Neuronal stem cell (in vitro differentiated cells): ENCODE results near the gene DPH1.

ENCODE experiments used
- DNase-seq: peaks from one replicate; pipeline ENCODE4 v3.0.0-alpha.2; 2013; ENCODE audit warnings: low spot score
- H2AFZ ChIP-seq: one replicate; pipeline ENCODE4 v1.6.1; 2013; ENCODE audit warnings: mild to moderate bottlenecking, low read length, inconsistent platforms
- H2AK5ac ChIP-seq: 2 replicates; pipeline ENCODE4 v1.6.1; 2013; ENCODE audit warnings: low read depth, mild to moderate bottlenecking, inconsistent platforms, low read length, moderate library complexity, mixed read lengths
- H2BK120ac ChIP-seq: 2 replicates; pipeline ENCODE4 v1.6.1; 2013; ENCODE audit warnings: low read depth, mild to moderate bottlenecking, inconsistent platforms, low read length, moderate library complexity, mixed read lengths
- H2BK12ac ChIP-seq: one replicate; pipeline ENCODE4 v1.6.1; 2013; ENCODE audit warnings: low read length, inconsistent platforms
- H2BK15ac ChIP-seq: 2 replicates; pipeline ENCODE4 v1.6.1; 2013; ENCODE audit warnings: mild to moderate bottlenecking, low read length, inconsistent platforms, mixed read lengths
- H2BK5ac ChIP-seq: one replicate; pipeline ENCODE4 v1.6.1; 2013; ENCODE audit warnings: inconsistent platforms, mild to moderate bottlenecking, low read length, moderate library complexity
- H3K14ac ChIP-seq: one replicate; pipeline ENCODE4 v1.6.1; 2013; ENCODE audit warnings: low read length, inconsistent platforms
- H3K18ac ChIP-seq: 2 replicates; pipeline ENCODE4 v1.6.1; 2013; ENCODE audit warnings: low read length, inconsistent platforms
- H3K23ac ChIP-seq: 2 replicates; pipeline ENCODE4 v1.6.1; 2013; ENCODE audit warnings: low read depth, mild to moderate bottlenecking, mixed read lengths, low read length, inconsistent platforms; ENCODE audit not compliant: poor library complexity
- H3K27ac ChIP-seq: replicated peaks from 3 replicates; pipeline ENCODE4 v1.5.1; 2013; ENCODE audit warnings: low read length, inconsistent platforms
- H3K27me3 ChIP-seq, 3 experiments: 2 replicates each; pipeline ENCODE4 v1.6.1; 2013; ENCODE audit warnings: low read length in 3 of 3, mild to moderate bottlenecking in 2 of 3, inconsistent platforms in 1 of 3, low read depth in 1 of 3, mixed read lengths in 1 of 3, moderate library complexity in 1 of 3; ENCODE audit not compliant: control insufficient read depth in 3 of 3, insufficient read depth in 3 of 3
- H3K36me3 ChIP-seq, 2 donors: replicated peaks in 1 of 2; 2 replicates each; pipeline ENCODE4 v1.6.1; 2013; ENCODE audit warnings: low read length in 2 of 2; ENCODE audit not compliant: control insufficient read depth in 2 of 2, insufficient read depth in 2 of 2
- H3K4ac ChIP-seq: 2 replicates; pipeline ENCODE4 v1.6.1; 2013; ENCODE audit warnings: inconsistent platforms, mild to moderate bottlenecking, low read length, moderate library complexity
- H3K4me1 ChIP-seq, 2 donors: 1 replicate in 1 of 2; 2 replicates in 1 of 2; pipeline ENCODE4 v1.6.1; 2013; ENCODE audit warnings: low read length in 2 of 2, low read depth in 1 of 2; ENCODE audit not compliant: control insufficient read depth in 2 of 2, insufficient read depth in 1 of 2
- H3K4me2 ChIP-seq: one replicate; pipeline ENCODE4 v1.6.1; 2013; ENCODE audit warnings: mild to moderate bottlenecking, low read length, inconsistent platforms; ENCODE audit not compliant: insufficient read depth, poor library complexity, severe bottlenecking
- H3K4me3 ChIP-seq, 2 donors: 2 replicates each; pipeline ENCODE4 v1.5.1; 2013; ENCODE audit warnings: low read length in 2 of 2, mild to moderate bottlenecking in 2 of 2, inconsistent platforms in 1 of 2, moderate library complexity in 1 of 2
- H3K79me1 ChIP-seq: one replicate; pipeline ENCODE4 v1.6.1; 2013; ENCODE audit warnings: low read depth, mild to moderate bottlenecking, inconsistent platforms, low read length, moderate library complexity
- H3K9ac ChIP-seq: one replicate; pipeline ENCODE4 v1.6.1; 2013; ENCODE audit warnings: mild to moderate bottlenecking, low read depth, low read length, inconsistent platforms; ENCODE audit not compliant: poor library complexity
- H3K9me3 ChIP-seq, 2 donors: replicated peaks in 1 of 2; 2 replicates each; pipeline versions ENCODE3 to v1.6.1; 2013; ENCODE audit warnings: low read length in 2 of 2, mild to moderate bottlenecking in 2 of 2, inconsistent platforms in 1 of 2, low read depth in 1 of 2, mixed read lengths in 1 of 2, moderate library complexity in 1 of 2; ENCODE audit not compliant: control insufficient read depth in 2 of 2, insufficient read depth in 1 of 2
- H4K8ac ChIP-seq: one replicate; pipeline ENCODE4 v1.6.1; 2013; ENCODE audit warnings: low read depth, mild to moderate bottlenecking, inconsistent platforms, low read length, moderate library complexity
- H4K91ac ChIP-seq: one replicate; pipeline ENCODE4 v1.6.1; 2013; ENCODE audit warnings: low read length, low read depth, mild to moderate bottlenecking, inconsistent platforms; ENCODE audit not compliant: poor library complexity
- WGBS, 2 donors: extraction: QIAGEN DNeasy Blood & Tissue Kit; methylation state at CpG; one replicate each; pipeline ENCODE4 v1.1.7; 2013; ENCODE audit warnings: missing lambda C conversion rate in 2 of 2, mixed read lengths in 1 of 2; ENCODE audit not compliant: insufficient read length in 2 of 2, insufficient replicate concordance in 1 of 2; ENCODE audit errors: extremely low coverage in 2 of 2; 5-methylcytosine and 5-hydroxymethylcytosine counted together

DPH1 gene

GRCh38 chr17:2025622-2026309 lies 4.2 kb upstream of the DPH1 start:
- Histone ChIP-seq H3K79me1 (peaks cover 4% of the 10 kb centered on the region), H3K23ac (peak overlapping the region; percentile 96), H2AFZ (peak overlapping the region; percentile 92), H2BK120ac (peak overlapping the region; percentile 84), H3K36me3 (no peaks in the 10 kb centered on the region), H3K18ac (peak overlapping the region; percentile 95), H2AK5ac (peak overlapping the region; percentile 93), H3K4me1 (peaks cover 11 to 16% of the 10 kb centered on the region in 2 donors), H3K4me2 (peak overlapping the region; percentile 96), H2BK15ac (peak overlapping the region; percentile 91), H2BK12ac (peak overlapping the region; percentile 87), H3K9me3 (peaks cover 3 to 4% of the 10 kb centered on the region in 2 donors), H3K4me3 (peak overlapping the region; percentile 38 to 81), H4K8ac (no peak overlapping the region), H2BK5ac (peak overlapping the region; percentile 95), H3K27me3 (peaks cover 8 to 77% (median 49%) of the 10 kb centered on the region in 3 experiments), H3K9ac (peak overlapping the region; percentile 17), H3K27ac (no peak overlapping the region), H3K4ac (no peak overlapping the region), H3K14ac (no peak overlapping the region), H4K91ac (no peak overlapping the region)
- WGBS, 2 donors = no CpG with 5 or more reads among the region's 55 CpGs
- peak; percentile 57 for DNase-seq

GRCh38 chr17:2027528-2028233 lies 2.3 kb upstream of the DPH1 start:
- Histone ChIP-seq H2BK15ac (peak overlapping the region; percentile 34), H3K27ac (no peak overlapping the region), H3K23ac (no peak overlapping the region), H3K4ac (no peak overlapping the region), H3K14ac (no peak overlapping the region), H3K9ac (no peak overlapping the region), H3K27me3 (peaks cover 8 to 66% (median 49%) of the 10 kb centered on the region in 3 experiments), H3K18ac (peak overlapping the region; percentile 32), H4K8ac (no peak overlapping the region), H2AK5ac (peak overlapping the region; percentile 26), H2BK5ac (no peak overlapping the region), H3K4me1 (peaks cover 11 to 12% of the 10 kb centered on the region in 2 donors), H2BK12ac (no peak overlapping the region), H3K79me1 (peaks cover 4% of the 10 kb centered on the region), H2AFZ (no peak overlapping the region), H3K4me3 (no peak overlapping the region), H2BK120ac (no peak overlapping the region), H4K91ac (no peak overlapping the region), H3K4me2 (no peak overlapping the region), H3K9me3 (peaks cover 3 to 4% of the 10 kb centered on the region in 2 donors), H3K36me3 (no peaks in the 10 kb centered on the region)
- DNase-seq = no peak
- no CpG with 5 or more reads among the region's 11 CpGs for WGBS, 2 donors

GRCh38 chr17:2028234-2028614 lies 1.7 kb upstream of the DPH1 start:
- Histone ChIP-seq H3K4me1 (peaks cover 9 to 10% of the 10 kb centered on the region in 2 donors), H2BK5ac (no peak overlapping the region), H3K4me3 (no peak overlapping the region), H3K9ac (no peak overlapping the region), H3K4ac (no peak overlapping the region), H3K36me3 (no peaks in the 10 kb centered on the region), H2BK15ac (peak overlapping the region; percentile 34), H4K8ac (no peak overlapping the region), H3K27me3 (peaks cover 8 to 60% (median 49%) of the 10 kb centered on the region in 3 experiments), H2BK12ac (no peak overlapping the region), H3K14ac (no peak overlapping the region), H3K9me3 (peaks cover 3 to 4% of the 10 kb centered on the region in 2 donors), H2AFZ (peak overlapping the region; percentile 80), H2AK5ac (peak overlapping the region; percentile 26), H3K23ac (no peak overlapping the region), H3K27ac (no peak overlapping the region), H3K79me1 (peaks cover 4% of the 10 kb centered on the region), H4K91ac (no peak overlapping the region), H2BK120ac (no peak overlapping the region), H3K4me2 (no peak overlapping the region), H3K18ac (peak overlapping the region; percentile 32)
- WGBS, 2 donors = no CpG with 5 or more reads among the region's 5 CpGs
- no peak for DNase-seq

- peak overlapping the region; percentile 27 for H3K18ac ChIP-seq
- no peak overlapping the region for H4K91ac ChIP-seq
- H2AFZ ChIP-seq = peak overlapping the region; percentile 80
- H3K27ac ChIP-seq = no peak overlapping the region
- peak overlapping the region; percentile 55 for H2BK120ac ChIP-seq
- no peak overlapping the region for H4K8ac ChIP-seq
- H3K9ac ChIP-seq = peak overlapping the region; percentile 38
- H3K14ac ChIP-seq = no peak overlapping the region
- no peak overlapping the region for H3K4ac ChIP-seq
- H3K79me1 ChIP-seq = peaks cover 6% of the 10 kb centered on the region
- no peak overlapping the region for H2BK5ac ChIP-seq
- peak overlapping the region; percentile 76 for H2AK5ac ChIP-seq
- H3K4me2 ChIP-seq = no peak overlapping the region
- peaks cover 8 to 56% (median 47%) of the 10 kb centered on the region in 3 experiments for H3K27me3 ChIP-seq
- H2BK12ac ChIP-seq = peak overlapping the region; percentile 34
- H3K4me3 ChIP-seq = no peak overlapping the region
- H2BK15ac ChIP-seq = peak overlapping the region; percentile 95
- H3K9me3 ChIP-seq = peaks cover 3 to 4% of the 10 kb centered on the region in 2 donors
- WGBS, 2 donors = no CpG with 5 or more reads among the region's 6 CpGs
- no peak overlapping the region for H3K23ac ChIP-seq
- no peak for DNase-seq
- H3K36me3 ChIP-seq = no peaks in the 10 kb centered on the region
- H3K4me1 ChIP-seq = peaks cover 10 to 11% of the 10 kb centered on the region in 2 donors
Observed at GRCh38 chr17:2028737-2029136, 1.2 kb upstream of the DPH1 start.
